Measurements from ENCODE around the gene MARCHF10.

- no peak for TF ChIP-seq CTCF (IDR thresholded peaks at IDR 0.05)
- TF ChIP-seq SIN3A (IDR thresholded peaks at IDR 0.05; ENCODE audit: borderline replicate concordance, insufficient read depth, low read depth, low read length), result no peak
- TF ChIP-seq REST (IDR thresholded peaks at IDR 0.05; ENCODE audit: insufficient read depth in 1 of 2, low read depth in 2 of 2, low read length in 1 of 2), result no peak
- TF ChIP-seq POLR2AphosphoS5 (IDR thresholded peaks at IDR 0.05; ENCODE audit: low read depth, low read length), result no peak
These were observed 137.8 kb downstream of the MARCHF10 start for GRCh38 chr17:62670202-62670821.

Measured in Panc1 (cell line).